Choroid plexus epithelial cell (primary cell): ENCODE measurements around the gene SMC1B.

ENCODE experiments used
- DNase-seq: peaks from one replicate; pipeline ENCODE4 v3.0.0-alpha.2; 2010; ENCODE audit warnings: low read depth
- H3K4me3 ChIP-seq: 2 replicates; pipeline ENCODE4 v1.5.1; 2011; ENCODE audit warnings: low read depth, mild to moderate bottlenecking, control low read depth, low read length, moderate library complexity
- TF ChIP-seq, protein P1 (sequence below): conservative IDR thresholded peaks from 2 replicates; pipeline ENCODE4 v1.5.1; 2011; ENCODE audit warnings: low read depth, mild to moderate bottlenecking, control low read depth, inconsistent platforms, low read length, moderate library complexity

The SMC1B gene

DNA sequence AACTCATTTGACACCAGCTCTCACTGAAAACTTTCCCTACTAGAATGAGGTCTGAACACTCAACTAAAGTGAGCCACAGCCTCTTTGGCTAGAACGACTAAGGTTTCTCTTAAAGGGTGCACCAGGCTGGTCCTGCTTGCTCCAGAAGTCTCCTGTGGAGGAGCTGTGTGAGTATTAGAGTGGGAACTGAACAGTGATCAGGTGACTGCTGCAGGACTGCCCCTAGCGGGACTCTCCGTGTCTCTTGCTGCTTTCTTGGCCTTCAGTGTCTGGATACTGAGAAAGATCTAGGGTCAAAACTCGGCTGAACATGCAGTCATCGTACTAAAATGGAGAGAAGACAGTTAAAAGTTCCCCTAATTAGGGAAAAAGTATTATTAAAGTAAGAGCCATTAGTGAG is 69.1 kb downstream of the SMC1B start:
- DNase-seq, result peak; percentile 71
- TF ChIP-seq, protein P1, sequence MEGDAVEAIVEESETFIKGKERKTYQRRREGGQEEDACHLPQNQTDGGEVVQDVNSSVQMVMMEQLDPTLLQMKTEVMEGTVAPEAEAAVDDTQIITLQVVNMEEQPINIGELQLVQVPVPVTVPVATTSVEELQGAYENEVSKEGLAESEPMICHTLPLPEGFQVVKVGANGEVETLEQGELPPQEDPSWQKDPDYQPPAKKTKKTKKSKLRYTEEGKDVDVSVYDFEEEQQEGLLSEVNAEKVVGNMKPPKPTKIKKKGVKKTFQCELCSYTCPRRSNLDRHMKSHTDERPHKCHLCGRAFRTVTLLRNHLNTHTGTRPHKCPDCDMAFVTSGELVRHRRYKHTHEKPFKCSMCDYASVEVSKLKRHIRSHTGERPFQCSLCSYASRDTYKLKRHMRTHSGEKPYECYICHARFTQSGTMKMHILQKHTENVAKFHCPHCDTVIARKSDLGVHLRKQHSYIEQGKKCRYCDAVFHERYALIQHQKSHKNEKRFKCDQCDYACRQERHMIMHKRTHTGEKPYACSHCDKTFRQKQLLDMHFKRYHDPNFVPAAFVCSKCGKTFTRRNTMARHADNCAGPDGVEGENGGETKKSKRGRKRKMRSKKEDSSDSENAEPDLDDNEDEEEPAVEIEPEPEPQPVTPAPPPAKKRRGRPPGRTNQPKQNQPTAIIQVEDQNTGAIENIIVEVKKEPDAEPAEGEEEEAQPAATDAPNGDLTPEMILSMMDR, result peak; percentile 57

DNA sequence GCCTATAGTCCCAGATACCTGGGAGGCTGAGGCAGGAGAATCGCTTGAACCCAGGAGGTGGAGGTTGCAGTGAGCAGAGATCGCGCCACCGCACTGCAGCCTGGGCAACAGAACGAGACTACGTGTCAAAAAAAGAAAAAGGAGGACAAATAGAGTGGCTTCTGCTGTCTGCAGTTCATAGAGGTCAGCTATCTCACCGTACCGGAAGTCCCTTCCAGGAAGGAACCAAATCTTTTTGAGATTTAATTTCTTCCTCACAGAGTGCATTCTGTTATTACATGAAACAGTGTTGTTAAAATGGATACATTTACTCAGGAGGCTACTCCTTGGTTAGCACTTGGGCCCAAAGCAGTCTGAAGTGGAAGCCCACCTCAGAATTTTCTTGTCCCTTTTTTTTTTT is 70.3 kb downstream of the SMC1B start:
- DNase-seq, result no peak
- H3K4me3 ChIP-seq, result no peak overlapping the region
- TF ChIP-seq, protein P1, result no peak

More for the DNA sequence above, 69.1 kb downstream of the SMC1B start:
- H3K4me3 ChIP-seq, result no peak overlapping the region

DNA sequence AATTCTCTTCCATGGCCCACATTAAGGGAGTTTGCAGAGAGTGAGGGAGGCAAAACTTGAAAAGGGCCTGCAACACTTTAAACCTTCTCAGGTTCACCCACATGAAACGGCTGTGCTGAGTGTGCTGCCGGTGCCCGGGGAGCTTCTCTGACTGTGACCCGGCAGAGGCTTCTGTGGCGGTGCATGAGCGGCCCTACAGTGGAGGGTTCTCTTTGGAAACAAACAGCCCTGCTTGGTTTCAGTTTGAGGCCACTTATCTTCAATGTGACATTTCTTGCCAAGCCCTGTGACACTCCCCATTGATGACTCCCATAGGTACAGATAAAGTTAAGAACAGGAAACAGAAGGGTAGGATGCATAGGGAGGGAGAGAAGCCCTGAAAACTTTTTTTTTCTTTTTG is 71.9 kb downstream of the SMC1B start:
- TF ChIP-seq, protein P1, result no peak
- no peak for DNase-seq
- H3K4me3 ChIP-seq, result no peak overlapping the region

DNA sequence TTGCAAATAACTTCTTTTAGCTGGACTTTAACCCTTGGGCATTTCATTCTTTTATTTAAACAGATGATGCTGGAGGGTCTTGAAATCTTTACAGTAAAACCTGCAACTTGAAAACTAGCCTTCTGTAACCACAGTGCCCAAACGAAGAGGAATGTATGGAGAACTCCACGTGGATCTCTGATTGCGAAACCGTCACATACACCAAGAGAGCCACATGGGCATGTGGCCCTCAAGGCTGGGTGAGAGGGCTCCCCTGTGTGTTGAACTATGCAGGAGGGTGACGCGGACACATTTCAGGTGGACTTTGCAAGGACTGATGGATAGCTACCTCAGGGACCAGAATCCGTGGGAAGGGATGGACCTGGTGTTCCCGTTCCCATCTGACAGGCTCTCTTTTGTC is 73.1 kb downstream of the SMC1B start:
- TF ChIP-seq, protein P1, result no peak
- no peak overlapping the region for H3K4me3 ChIP-seq
- no peak for DNase-seq

DNA sequence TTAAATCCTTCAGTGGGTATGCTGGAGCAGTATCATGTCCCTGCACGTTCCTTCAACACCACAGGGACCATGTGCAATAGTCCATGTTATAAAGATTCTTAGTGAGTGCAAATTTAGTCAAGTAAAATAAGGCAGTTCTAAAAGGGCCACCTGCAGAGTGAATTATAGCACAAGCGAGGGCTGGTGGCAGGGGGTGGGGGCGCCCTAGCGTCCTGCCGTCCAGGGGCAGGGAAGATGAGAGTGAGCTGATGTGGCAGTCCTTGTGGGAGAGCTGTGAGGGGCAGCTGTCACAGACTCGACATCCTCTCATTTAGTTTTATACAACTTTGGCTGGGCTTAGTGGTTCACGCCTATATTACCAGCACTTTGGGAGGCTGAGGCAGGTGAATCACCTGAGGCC is 74.6 kb downstream of the SMC1B start:
- no peak overlapping the region for H3K4me3 ChIP-seq
- TF ChIP-seq, protein P1, result no peak
- DNase-seq, result no peak

DNA sequence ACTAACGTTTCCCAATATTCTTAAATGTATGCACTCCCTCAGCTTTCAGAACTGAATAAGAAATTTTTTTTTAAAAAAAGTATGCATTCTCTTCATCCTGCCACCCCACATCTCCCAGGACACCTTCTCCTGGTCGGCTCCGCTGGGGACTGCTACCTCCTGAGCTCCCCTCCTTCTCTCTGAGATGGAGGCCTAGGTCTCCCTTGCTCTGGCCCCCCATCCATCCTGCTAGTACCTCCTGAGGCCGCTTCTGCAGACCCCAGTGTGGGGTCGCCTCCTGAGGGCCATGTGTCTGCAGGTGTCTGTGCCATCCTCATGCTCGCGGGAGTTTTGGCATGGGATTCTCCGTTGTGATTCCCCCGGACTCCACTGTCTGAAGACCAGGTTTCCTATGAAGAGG is 75.9 kb downstream of the SMC1B start:
- TF ChIP-seq, protein P1, result no peak
- DNase-seq, result no peak
- H3K4me3 ChIP-seq, result no peak overlapping the region

DNA sequence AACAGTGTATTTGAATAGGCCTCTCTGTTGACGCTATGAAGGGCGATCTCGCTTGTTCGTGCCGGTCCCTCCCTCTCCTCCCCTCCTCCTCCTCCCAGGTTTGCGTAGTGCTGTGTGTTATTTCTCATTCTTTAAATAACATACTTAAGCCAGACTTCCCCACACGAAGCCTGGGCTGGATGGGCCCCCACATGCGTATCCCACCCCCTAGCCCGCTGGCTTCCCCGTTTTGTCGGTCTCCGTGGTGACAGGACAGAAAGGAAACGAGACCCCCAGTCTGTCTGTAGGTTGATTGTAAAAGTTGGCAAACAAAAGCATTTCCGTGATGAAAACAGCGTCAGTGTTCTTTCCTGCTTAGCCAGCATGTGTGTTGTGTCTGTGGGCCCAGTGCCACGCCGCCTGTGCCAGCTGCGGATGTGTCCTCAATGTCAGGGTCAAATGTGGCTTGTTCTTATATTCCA is 76.4 kb downstream of the SMC1B start:
- H3K4me3 ChIP-seq, result no peak overlapping the region
- no peak for DNase-seq
- TF ChIP-seq, protein P1, result no peak
